GM21528 (cell line): ENCODE data around the gene FLNB.
"Not testable (repeated sequence)": the region's sequence is repeated elsewhere in the genome, so short reads cannot be mapped to it uniquely, and the experiment has no call there.

ENCODE experiments used
- ATAC-seq: cut with Tn5 transposase; IDR thresholded peaks from one replicate; pipeline ENCODE4 v1.9.1; 2021; ENCODE audit warnings: mild to moderate bottlenecking, moderate library complexity; ENCODE audit not compliant: unreplicated experiment, low FRiP score

The FLNB gene

DNA sequence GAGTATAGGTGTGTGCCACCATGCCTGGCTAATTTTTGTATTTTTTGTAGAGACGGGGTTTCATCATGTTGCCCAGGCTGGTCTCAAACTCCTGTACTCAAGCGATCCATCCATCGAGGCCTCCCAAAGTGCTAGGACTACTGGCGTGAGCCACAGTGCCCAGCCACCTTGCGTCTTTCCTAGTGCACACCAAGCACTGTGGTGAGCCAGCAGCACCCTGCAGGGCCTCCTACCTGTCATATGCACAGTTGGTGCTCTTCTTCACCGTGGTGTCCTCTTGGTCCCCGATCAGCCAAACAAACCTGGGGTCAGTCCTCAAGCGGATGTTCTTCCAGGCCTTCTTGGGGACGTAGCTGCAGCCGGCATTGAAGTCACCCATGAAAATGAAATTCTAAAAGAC lies 189.4 kb downstream of the FLNB start:
- ATAC-seq = no peak

DNA sequence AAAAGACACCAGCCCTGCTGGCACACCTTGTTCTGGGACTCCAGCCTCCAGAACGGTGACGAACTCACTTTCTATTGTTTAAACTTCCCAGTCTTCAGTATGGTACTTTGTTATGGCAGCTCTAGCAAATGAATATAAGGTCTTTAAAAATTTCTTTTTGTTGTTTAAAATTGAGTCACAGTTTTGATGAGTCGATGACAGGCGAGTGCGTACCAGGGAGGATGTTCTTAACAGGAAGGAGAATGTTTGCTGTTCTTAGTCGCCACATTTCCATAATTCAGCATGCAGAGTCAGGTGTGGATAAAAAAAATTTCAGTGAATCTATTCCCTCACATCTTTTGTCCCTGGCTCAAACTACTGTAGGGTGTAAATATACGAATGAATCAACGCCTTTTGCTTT lies 190.1 kb downstream of the FLNB start:
- ATAC-seq = no peak

GRCh38 chr3:58198804-58199203 lies 190.6 kb downstream of the FLNB start:
- ATAC-seq = no peak

DNA sequence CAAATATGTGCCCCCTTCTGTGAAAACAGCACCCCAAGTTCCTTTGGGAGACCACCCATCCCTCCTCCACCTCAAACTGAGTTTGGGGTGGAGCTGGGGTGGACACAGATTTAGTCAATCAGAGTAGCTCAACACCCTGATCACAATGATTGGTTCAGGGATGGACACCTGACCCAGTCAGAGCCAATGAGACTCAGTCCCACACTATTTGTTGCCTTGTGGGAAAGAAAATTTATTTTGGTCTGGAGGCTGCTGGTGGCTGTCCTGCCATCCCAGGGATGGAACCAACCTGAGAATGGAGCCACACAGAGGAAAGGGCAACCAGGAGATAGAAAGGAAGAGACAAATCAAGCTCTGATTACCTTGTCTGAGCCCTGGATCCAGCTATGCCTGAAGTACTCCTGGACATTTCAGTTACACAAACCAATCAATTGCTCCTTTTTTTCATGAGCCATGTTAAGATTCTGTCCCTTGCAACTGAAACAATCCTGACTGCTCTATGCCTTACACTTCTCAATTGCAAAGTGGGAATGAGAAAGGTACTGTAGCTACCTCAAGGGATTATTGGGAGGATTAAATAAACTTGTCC lies 192.0 kb downstream of the FLNB start:
- ATAC-seq = no peak

- ATAC-seq = no peak
Observed at GRCh38 chr3:58200846-58201355, 192.7 kb downstream of the FLNB start.

- not testable (repeated sequence) for ATAC-seq
Observed at GRCh38 chr3:58201451-58201850, 193.2 kb downstream of the FLNB start.

DNA sequence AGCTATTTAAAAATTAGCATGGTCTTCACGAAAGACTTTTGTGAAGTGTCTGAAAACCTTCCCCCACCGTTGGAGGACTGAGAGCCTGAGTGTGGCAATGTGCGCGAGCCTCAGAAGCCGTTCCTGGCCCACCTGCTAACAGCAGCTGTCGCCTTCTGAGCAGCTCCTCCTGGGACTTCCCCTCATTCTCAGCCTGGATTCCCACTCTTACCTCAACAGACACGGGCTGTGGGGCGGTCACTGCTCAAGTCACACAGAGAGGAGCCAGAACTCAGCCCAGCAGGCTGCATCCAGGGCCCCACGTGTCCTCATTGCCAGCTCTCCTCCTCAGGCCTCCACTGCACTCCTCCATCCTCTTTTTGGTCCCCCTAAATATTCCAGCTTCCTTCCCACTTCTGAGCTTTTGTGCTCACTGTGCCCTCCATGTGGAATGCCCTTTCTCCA lies 194.7 kb downstream of the FLNB start:
- ATAC-seq = no peak

DNA sequence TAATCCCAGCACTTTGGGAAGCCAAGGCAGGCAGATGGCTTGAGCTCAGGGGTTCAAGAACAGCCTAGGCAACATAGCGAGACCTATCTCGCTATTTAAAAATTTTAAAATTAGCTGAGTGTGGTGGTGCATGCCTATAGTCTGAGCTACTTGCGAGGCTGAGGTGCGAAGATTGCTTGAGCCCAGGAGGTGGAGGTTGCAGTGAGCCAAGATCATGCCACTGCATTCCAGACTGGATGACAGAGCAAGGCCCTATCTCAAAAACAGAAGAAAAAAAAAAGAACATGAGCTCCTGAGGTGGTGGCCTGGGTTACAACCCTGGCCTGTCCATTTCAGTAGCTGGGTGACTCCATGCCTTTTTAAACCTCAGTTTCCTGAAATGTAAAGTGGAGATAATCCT lies 195.3 kb downstream of the FLNB start:
- ATAC-seq = no peak

DNA sequence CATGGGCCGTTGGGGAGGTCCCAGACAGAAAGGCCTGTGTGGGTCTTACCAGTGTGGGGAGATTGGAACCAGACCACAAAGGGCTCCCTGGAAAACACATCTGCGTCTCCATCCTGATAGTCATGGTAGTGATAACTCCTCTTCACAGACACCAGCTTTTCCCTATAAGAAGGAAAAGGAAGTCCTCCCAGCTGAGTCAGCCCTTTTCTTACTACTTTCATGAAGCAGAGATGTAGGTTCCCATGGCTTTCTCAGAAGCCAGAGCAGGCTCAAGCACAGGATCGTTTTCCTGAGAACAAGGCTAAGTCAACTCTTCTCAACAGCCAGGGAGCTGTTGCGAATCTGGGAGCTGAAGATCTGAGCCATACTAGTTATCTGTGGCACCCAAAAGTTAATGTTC lies 196.5 kb downstream of the FLNB start:
- ATAC-seq = no peak

- ATAC-seq = no peak
Observed at GRCh38 chr3:58205981-58206380, 197.8 kb downstream of the FLNB start.

DNA sequence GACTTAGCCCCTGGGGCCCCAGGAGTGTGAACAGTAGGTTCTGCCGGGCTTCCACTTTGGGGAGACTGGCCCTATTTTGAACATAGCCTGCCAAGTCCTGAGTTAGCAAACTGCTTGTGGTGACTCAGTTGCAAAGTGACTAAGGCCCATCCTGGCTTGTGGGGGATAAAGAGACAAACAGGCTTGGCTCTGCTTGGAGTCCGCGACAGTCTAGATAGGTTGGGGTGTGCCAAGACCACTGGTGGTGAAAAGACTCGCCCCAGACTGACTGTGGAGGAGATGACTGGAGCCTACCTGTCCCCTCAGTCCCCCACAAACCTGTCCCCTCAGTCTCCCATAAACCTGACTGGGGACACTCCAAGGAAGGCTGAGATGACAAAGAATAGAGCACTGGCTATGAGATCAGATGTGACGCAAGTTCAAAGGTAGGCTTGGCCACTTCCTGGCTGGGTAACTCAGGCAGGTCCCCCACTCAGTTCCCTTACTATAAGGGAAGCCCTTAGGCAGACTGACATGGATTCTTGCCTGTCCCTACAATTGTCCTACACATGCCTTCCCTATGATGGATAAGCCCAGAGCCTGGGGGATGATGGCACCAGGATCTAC lies 198.3 kb downstream of the FLNB start:
- no peak for ATAC-seq

- no peak for ATAC-seq
Observed at GRCh38 chr3:58207954-58208353, 199.7 kb downstream of the FLNB start.

- no peak for ATAC-seq
Observed at GRCh38 chr3:58209933-58210332, 201.7 kb downstream of the FLNB start.

DNA sequence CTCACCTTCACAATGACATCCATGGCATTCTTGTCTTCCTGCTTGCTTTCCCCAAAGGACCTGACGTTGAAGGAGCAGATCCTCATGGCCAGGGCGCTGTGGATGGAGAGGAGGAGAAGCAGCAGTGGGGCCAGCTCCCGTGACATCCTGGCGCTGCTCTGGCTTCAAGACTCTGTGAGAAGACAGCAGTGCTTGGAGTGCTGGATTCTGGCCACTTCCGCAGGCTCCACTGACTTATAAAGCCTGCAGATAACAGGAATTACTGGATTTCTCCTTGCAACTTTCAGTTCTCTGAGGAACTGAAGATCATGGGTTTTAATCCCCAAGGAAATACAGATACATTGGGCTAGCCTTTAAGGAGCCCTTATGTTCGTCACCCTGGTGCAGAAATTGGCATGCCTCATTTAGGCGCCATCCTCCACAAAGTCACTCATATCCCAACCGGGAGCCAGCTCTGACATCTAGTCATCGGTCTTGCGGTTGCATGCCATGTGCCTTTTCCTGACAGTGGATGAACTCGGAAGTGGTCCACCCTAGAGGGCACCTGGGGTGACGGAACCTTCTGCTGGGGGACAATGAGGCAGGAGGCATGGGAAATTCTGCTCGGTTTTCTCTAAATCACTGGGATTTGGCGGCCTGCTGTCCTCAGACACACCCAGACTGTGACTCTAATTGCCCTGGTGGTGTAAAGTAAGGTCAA lies 202.7 kb downstream of the FLNB start, which contains the start of gene DNASE1L3:
Gene DNASE1L3 (minus strand): TSS at position 212 of the 700 bp plus-strand sequence. CDS start 66 bp downstream, at position 146.
- ATAC-seq = no peak

DNA sequence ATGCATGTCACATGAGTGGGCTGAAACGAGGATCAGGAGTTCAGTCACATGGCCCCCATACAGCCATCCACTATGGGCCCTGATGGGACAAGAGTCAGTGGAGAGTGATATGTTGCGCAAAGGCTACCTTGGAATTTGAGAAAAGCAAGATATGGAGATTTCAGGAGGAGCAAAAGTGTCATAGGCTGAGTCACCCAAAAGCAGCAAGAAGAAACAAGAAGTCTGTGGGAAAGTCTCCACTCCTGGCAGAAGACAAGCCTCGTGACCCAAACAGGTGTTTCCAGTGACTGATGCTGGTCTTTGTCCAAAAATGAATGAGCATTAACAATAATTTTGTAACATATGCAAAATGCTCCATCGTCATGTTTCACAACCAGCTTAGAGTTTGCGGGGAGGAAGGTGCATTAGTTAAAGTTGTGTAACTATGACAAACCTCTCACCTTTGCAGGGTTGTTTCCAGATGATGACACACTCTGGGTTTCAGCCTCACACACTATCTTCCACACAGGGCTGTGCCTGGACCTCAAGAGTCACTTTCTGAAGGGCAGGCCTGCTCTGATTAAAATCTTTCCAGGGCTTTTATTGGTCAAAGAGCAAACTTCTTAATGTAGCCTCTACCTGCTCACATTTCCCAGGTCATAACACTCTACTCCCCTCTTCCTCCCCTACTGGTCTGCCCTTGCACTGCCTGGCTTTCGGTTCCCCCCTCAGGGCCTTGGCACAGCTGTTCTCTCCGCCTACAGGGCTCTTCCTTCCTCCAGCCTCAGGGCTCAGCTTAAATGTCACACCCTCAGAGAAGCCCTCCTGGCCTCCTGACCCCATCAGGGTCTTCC lies 206.5 kb downstream of the FLNB start:
- peak; percentile 83 for ATAC-seq

- peak; percentile 6 for ATAC-seq
Observed at GRCh38 chr3:58215317-58216025, 207.2 kb downstream of the FLNB start.

DNA sequence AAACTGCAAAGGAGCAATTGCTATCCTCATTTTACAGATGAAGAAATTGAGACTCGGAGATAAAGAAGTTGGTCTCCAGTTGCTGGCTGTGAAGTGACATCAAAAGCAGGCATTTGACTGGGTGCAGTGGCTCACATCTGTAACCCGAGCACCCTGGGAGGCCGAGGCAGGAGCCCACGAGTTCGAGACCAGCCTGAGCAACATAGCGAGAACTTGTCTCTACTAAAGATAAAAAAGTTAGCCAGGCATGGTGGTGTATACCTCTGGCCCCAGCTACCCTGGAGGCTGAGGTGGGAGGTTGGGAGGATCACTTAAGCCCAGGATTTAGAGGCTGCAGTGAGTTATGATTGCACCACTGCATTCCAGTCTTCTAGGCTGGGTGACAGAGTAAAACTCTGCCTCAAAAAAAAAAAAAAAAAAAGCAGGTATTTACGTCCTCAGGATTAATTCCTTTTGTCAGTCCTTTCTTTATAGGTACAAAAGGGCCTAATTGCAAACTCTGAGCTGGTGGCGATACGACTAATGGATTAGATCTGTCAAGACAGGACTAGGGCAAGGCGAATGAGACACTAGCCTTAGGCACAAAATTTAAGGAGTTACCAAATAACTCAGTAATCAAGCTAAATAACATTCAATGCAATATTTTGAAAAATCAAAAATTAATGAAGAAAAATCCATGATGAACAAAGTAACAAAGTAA lies 208.4 kb downstream of the FLNB start:
- ATAC-seq = no peak

GRCh38 chr3:58217209-58217811 lies 209.1 kb downstream of the FLNB start:
- ATAC-seq = no peak

GRCh38 chr3:58218904-58219303 lies 210.7 kb downstream of the FLNB start:
- no peak for ATAC-seq
